Transverse colon (tissue), 3 donors: ENCODE results near the gene RNFT2.

ENCODE experiments used
- EP300 ChIP-seq: sonication (generic); formaldehyde crosslinking; IDR thresholded peaks from one replicate; pipeline ENCODE4 v1.6.1; 2017; ENCODE audit warnings: antibody characterized with exemption, low read depth
- POLR2A ChIP-seq: fragments of 450-650 bp; IDR thresholded peaks from one replicate; pipeline ENCODE4 v1.6.1; 2016; ENCODE audit warnings: antibody characterized with exemption, mild to moderate bottlenecking, moderate library complexity
- TF ChIP-seq, protein P1 (sequence below), 5 experiments: fragments of 200-600 bp in 3 of 5; fragments of 450-650 bp in 2 of 5; sonication (generic) in 3 of 5; IDR thresholded peaks; 1 replicate in 2 of 5; 2 replicates in 3 of 5; pipeline ENCODE4 v1.5.1; 2016 to 2017; ENCODE audit warnings: antibody characterized with exemption in 5 of 5, inconsistent platforms in 3 of 5, mild to moderate bottlenecking in 2 of 5, moderate library complexity in 1 of 5

DNA sequence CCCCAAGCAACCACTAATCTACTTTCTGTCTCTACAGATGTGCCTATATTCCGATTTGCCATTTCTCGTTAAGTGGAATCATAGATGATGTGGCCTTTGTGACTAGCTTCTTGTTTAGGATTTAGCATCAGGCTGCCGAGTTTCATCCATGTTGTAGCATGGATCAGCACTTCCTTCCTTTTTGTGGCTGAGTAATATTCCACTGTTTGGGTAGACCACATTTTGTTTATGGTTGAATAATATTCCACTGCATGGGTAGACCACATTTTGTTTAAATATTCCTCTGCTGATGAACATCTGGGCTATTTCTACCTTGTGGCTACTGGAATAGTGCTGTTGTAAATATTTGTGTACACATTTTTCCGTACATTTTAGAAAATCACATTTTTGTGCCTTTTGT lies 36.7 kb upstream of the RNFT2 start:
- TF ChIP-seq, protein P1, sequence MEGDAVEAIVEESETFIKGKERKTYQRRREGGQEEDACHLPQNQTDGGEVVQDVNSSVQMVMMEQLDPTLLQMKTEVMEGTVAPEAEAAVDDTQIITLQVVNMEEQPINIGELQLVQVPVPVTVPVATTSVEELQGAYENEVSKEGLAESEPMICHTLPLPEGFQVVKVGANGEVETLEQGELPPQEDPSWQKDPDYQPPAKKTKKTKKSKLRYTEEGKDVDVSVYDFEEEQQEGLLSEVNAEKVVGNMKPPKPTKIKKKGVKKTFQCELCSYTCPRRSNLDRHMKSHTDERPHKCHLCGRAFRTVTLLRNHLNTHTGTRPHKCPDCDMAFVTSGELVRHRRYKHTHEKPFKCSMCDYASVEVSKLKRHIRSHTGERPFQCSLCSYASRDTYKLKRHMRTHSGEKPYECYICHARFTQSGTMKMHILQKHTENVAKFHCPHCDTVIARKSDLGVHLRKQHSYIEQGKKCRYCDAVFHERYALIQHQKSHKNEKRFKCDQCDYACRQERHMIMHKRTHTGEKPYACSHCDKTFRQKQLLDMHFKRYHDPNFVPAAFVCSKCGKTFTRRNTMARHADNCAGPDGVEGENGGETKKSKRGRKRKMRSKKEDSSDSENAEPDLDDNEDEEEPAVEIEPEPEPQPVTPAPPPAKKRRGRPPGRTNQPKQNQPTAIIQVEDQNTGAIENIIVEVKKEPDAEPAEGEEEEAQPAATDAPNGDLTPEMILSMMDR (IDR thresholded peaks at IDR 0.05), result no peak
- TF ChIP-seq POLR2A (no peak), EP300 (no peak)
